ENCODE results near the gene SULT2B1. TPM values are rescaled to one million over a fixed set of nuclear protein-coding genes. Genes with fewer than 3 reads are reported as not detected.

The SULT2B1 gene
- total RNA-seq, 1 donor from 2014 or later = 0.43 TPM

GRCh38 chr19:48613024-48613851 is 61.3 kb downstream of the SULT2B1 start:
- intact Hi-C loops (cut with DNase I) = no loop called here
- no peak for DNase-seq (ENCODE audit: missing footprints)
- ATAC-seq = no peak

GRCh38 chr19:48613852-48614435 is 62.0 kb downstream of the SULT2B1 start:
- ATAC-seq = no peak
- DNase-seq (ENCODE audit: missing footprints) = no peak
- intact Hi-C loops (cut with DNase I) = no loop called here

GRCh38 chr19:48614436-48615230 is 62.7 kb downstream of the SULT2B1 start, which contains the start of gene FAM83E:
FAM83E (minus strand) TSS chr19:48615076; CDS start chr19:48613372, 1,704 bp downstream.
- DNase-seq (ENCODE audit: missing footprints) = no peak
- intact Hi-C loops (cut with DNase I) = no loop called here
- no peak for ATAC-seq

- intact Hi-C loops (cut with DNase I) = no loop called here
- ATAC-seq (no peak), DNase-seq (ENCODE audit: missing footprints) (no peak)
Measured at GRCh38 chr19:48615231-48616040, 63.5 kb downstream of the SULT2B1 start.

- intact Hi-C loops (cut with DNase I) = no loop called here
Measured at GRCh38 chr19:48616041-48616436, 64.1 kb downstream of the SULT2B1 start.

GRCh38 chr19:48616491-48617056 is 64.6 kb downstream of the SULT2B1 start:
- no peak for DNase-seq (ENCODE audit: missing footprints)
- no peak for ATAC-seq
- intact Hi-C loops (cut with DNase I) = no loop called here

More at GRCh38 chr19:48616041-48616436, 64.1 kb downstream of the SULT2B1 start:
- peak; percentile 56 for DNase-seq (ENCODE audit: missing footprints)
- no peak for ATAC-seq

- no peak for DNase-seq (ENCODE audit: missing footprints)
- intact Hi-C loops (cut with DNase I) = no loop called here
- no peak for ATAC-seq
Measured at GRCh38 chr19:48617146-48617937, 65.4 kb downstream of the SULT2B1 start.

GRCh38 chr19:48618278-48618915 is 66.4 kb downstream of the SULT2B1 start:
- intact Hi-C loops (cut with DNase I) = no loop called here
- DNase-seq (ENCODE audit: missing footprints) (peak; percentile 76), ATAC-seq (no peak)

- ATAC-seq (peak; percentile 93), DNase-seq (ENCODE audit: missing footprints) (peak; percentile 99)
- intact Hi-C loops (cut with DNase I) = no loop called here
Measured at GRCh38 chr19:48618916-48619691, 67.1 kb downstream of the SULT2B1 start, which contains the start of the genes RPL18 and SPHK2. RPL18 (minus strand) TSS chr19:48619178; CDS start chr19:48619143, 35 bp downstream. SPHK2 (plus strand) TSS chr19:48619506; CDS start chr19:48620515, 1,009 bp downstream.

- ATAC-seq = no peak
- intact Hi-C loops (cut with DNase I) = no loop called here
Measured at GRCh38 chr19:48619692-48620585, 68.0 kb downstream of the SULT2B1 start.

GRCh38 chr19:48623556-48624066 is 71.6 kb downstream of the SULT2B1 start:
- DNase-seq (ENCODE audit: missing footprints) (no peak), ATAC-seq (no peak)
- intact Hi-C loops (cut with DNase I) = no loop called here

More at GRCh38 chr19:48619692-48620585, 68.0 kb downstream of the SULT2B1 start:
- peak; percentile 34 for DNase-seq (ENCODE audit: missing footprints)

- intact Hi-C loops (cut with DNase I) = no loop called here
- DNase-seq (ENCODE audit: missing footprints) (peak; percentile 99), ATAC-seq (peak; percentile 87)
Measured at GRCh38 chr19:48624067-48624594, 72.2 kb downstream of the SULT2B1 start.

GRCh38 chr19:48624791-48625723 is 73.1 kb downstream of the SULT2B1 start:
- intact Hi-C loops (cut with DNase I) = no loop called here
- ATAC-seq (no peak), DNase-seq (ENCODE audit: missing footprints) (no peak)

- intact Hi-C loops (cut with DNase I) = no loop called here
- peak; percentile 64 for DNase-seq (ENCODE audit: missing footprints)
Measured at GRCh38 chr19:48625891-48626327, 73.9 kb downstream of the SULT2B1 start.

More at GRCh38 chr19:48625891-48626327, 73.9 kb downstream of the SULT2B1 start:
- ATAC-seq = no peak

Data from Right ventricle myocardium inferior (tissue), 1 donor.